Hepatocyte (in vitro differentiated cells): ENCODE results near the gene SLC9A2. TPM values are rescaled to one million over a fixed set of nuclear protein-coding genes. Genes with fewer than 3 reads are reported as not detected.

Experiments used
- DNase-seq: peaks from one replicate; pipeline ENCODE4 v3.0.0-alpha.2; 2016; ENCODE audit warnings: low spot score
- H2AFZ ChIP-seq: fragments of 200-600 bp; sonication (generic); 2 replicates; pipeline ENCODE4 v1.6.0; 2016; ENCODE audit warnings: antibody characterized with exemption, mild to moderate bottlenecking
- H3K27ac ChIP-seq: fragments of 200-600 bp; sonication (generic); 2 replicates; pipeline ENCODE4 v1.5.1; 2016; ENCODE audit warnings: mild to moderate bottlenecking
- H3K27me3 ChIP-seq: fragments of 200-600 bp; sonication (generic); 2 replicates; pipeline ENCODE4 v1.6.1; 2016
- H3K36me3 ChIP-seq: fragments of 200-600 bp; sonication (generic); replicated peaks from 2 replicates; pipeline ENCODE4 v1.5.1; 2016; ENCODE audit warnings: low read depth; ENCODE audit not compliant: insufficient read depth
- H3K4me1 ChIP-seq: fragments of 200-600 bp; sonication (generic); 2 replicates; pipeline ENCODE4 v1.5.1; 2016; ENCODE audit warnings: mild to moderate bottlenecking, moderate library complexity; ENCODE audit not compliant: insufficient read depth
- H3K4me2 ChIP-seq: fragments of 200-600 bp; sonication (generic); 2 replicates; pipeline ENCODE4 v1.6.0; 2016
- H3K4me3 ChIP-seq: fragments of 200-600 bp; sonication (generic); 2 replicates; pipeline ENCODE4 v1.5.1; 2016; ENCODE audit warnings: mild to moderate bottlenecking
- H3K79me2 ChIP-seq: fragments of 200-600 bp; sonication (generic); 2 replicates; pipeline ENCODE4 v1.6.0; 2017; ENCODE audit warnings: mild to moderate bottlenecking
- H3K9me2 ChIP-seq: fragments of 200-600 bp; sonication (generic); replicated peaks from 2 replicates; pipeline ENCODE4 v1.6.0; 2017; ENCODE audit warnings: mild to moderate bottlenecking; ENCODE audit not compliant: insufficient read depth
- H3K9me3 ChIP-seq: fragments of 200-600 bp; sonication (generic); 2 replicates; pipeline ENCODE4 v1.5.1; 2016; ENCODE audit warnings: low read depth, mild to moderate bottlenecking
- H4K20me1 ChIP-seq: fragments of 200-600 bp; sonication (generic); 2 replicates; pipeline ENCODE4 v1.6.0; 2016; ENCODE audit warnings: mild to moderate bottlenecking; ENCODE audit not compliant: insufficient read depth, poor library complexity, severe bottlenecking
- CTCF ChIP-seq: fragments of 200-600 bp; sonication (generic); IDR thresholded peaks from 2 replicates; pipeline ENCODE4 v1.5.1; 2016; ENCODE audit warnings: antibody characterized with exemption, mild to moderate bottlenecking; ENCODE audit not compliant: poor library complexity
- EZH2 ChIP-seq: fragments of 200-600 bp; sonication (generic); IDR thresholded peaks from 2 replicates; pipeline ENCODE4 v1.6.1; 2016; ENCODE audit warnings: antibody characterized with exemption, mild to moderate bottlenecking, borderline replicate concordance
- EZH2phosphoT487 ChIP-seq: fragments of 200-600 bp; sonication (generic); IDR thresholded peaks from one replicate; pipeline ENCODE4 v1.6.1; 2018; ENCODE audit warnings: antibody characterized with exemption, mild to moderate bottlenecking, low read depth, moderate library complexity; ENCODE audit not compliant: unreplicated experiment, severe bottlenecking
- polyA plus RNA-seq: library from polyadenylated mRNA; unstranded; fragments of >200 nt; fragmentation: Nextera tagmentation; extraction: Ambion mirVana; gene quantifications from 2 replicates; pipeline ENCODE4 v1.2.1, GENCODE V29; 2016
- total RNA-seq: library from RNA; depleted of rRNA; stranded (reverse); fragments of >200 nt; gene quantifications from 2 replicates; pipeline ENCODE4 v1.2.3, GENCODE V29; 2014

SLC9A2 gene
- total and polyA plus RNA-seq, 2 experiments from 2014 or later, result 1.1 to 2.1 TPM

- Histone ChIP-seq H3K79me2 (no peaks in the 10 kb centered on the region), H4K20me1 (no peaks in the 10 kb centered on the region), H3K36me3 (no peaks in the 10 kb centered on the region), H2AFZ (no peak overlapping the region), H3K4me1 (no peaks in the 10 kb centered on the region), H3K4me2 (no peak overlapping the region), H3K9me2 (no peaks in the 10 kb centered on the region), H3K27me3 (no peaks in the 10 kb centered on the region), H3K27ac (no peak overlapping the region), H3K4me3 (no peak overlapping the region), H3K9me3 (no peaks in the 10 kb centered on the region)
- DNase-seq, result no peak
- no peak for TF ChIP-seq EZH2phosphoT487
- no peak for TF ChIP-seq CTCF
- TF ChIP-seq EZH2, result no peak
Observed at GRCh38 chr2:102758439-102758838, 139.1 kb downstream of the SLC9A2 start.

Other genes starting within 250 kb of the SLC9A2 start
- 0.40 and 0.80 TPM in 2 replicates for gene IL18RAP, start 196.4 kb upstream of the SLC9A2 start, total RNA-seq
- gene IL18RAP, start 196.4 kb upstream of the SLC9A2 start, polyA plus RNA-seq, result not detected in 2 replicates
- gene SLC9A4, start 146.3 kb upstream of the SLC9A2 start, total RNA-seq, result 0.80 and 1.8 TPM in 2 replicates
- gene SLC9A4, start 146.3 kb upstream of the SLC9A2 start, polyA plus RNA-seq, result 1.0 and 1.6 TPM in 2 replicates
- 2.6 and 5.1 TPM in 2 replicates for gene TMEM182, start 142.5 kb downstream of the SLC9A2 start, total RNA-seq
- gene TMEM182, start 142.5 kb downstream of the SLC9A2 start, polyA plus RNA-seq, result 3.3 and 3.5 TPM in 2 replicates